Chondrocyte (in vitro differentiated cells): ENCODE measurements around the gene CNTNAP1. TPM values are rescaled to one million over a fixed set of nuclear protein-coding genes. Genes with fewer than 3 reads are reported as not detected.

Experiments used
- DNase-seq: peaks from one replicate; pipeline ENCODE4 v3.0.0; 2021; ENCODE audit warnings: mixed read lengths, low spot score
- H3K27ac Mint-ChIP-seq: one replicate; pipeline ENCODE4 v1.8.0; 2021; ENCODE audit warnings: mild to moderate bottlenecking, moderate library complexity, mixed read lengths; ENCODE audit not compliant: unreplicated experiment
- H3K27me3 Mint-ChIP-seq: 2 replicates; pipeline ENCODE4 v1.8.0; 2021; ENCODE audit warnings: low read depth, mixed read lengths
- H3K36me3 Mint-ChIP-seq: 2 replicates; pipeline ENCODE4 v1.8.0; 2021; ENCODE audit warnings: low read depth, mixed read lengths
- H3K4me1 Mint-ChIP-seq: 2 replicates; pipeline ENCODE4 v1.8.0; 2021; ENCODE audit warnings: low read depth, mild to moderate bottlenecking, mixed read lengths
- H3K4me3 Mint-ChIP-seq: one replicate; pipeline ENCODE4 v1.8.0; 2021; ENCODE audit warnings: mild to moderate bottlenecking, moderate library complexity, mixed read lengths; ENCODE audit not compliant: unreplicated experiment
- H3K9me3 Mint-ChIP-seq: 2 replicates; pipeline ENCODE4 v1.8.0; 2021; ENCODE audit warnings: low read depth, mixed read lengths
- microRNA-seq: library from miRNA; unstranded; fragments of <30 nt; microRNA quantifications from one replicate; pipeline ENCODE4 v1.2.0, GENCODE V29; 2020; ENCODE audit warnings: borderline number of aligned reads
- total RNA-seq: library from RNA; stranded (reverse); gene quantifications from 3 replicates; pipeline ENCODE4 v1.2.1, GENCODE V29; 2021
- TF ChIP-seq, protein P1 (sequence below): fragments of 200-600 bp; sonication (generic); IDR thresholded peaks from 2 replicates; pipeline ENCODE4 v1.5.0; 2021; ENCODE audit warnings: antibody characterized with exemption, mild to moderate bottlenecking, moderate library complexity

Gene CNTNAP1
- total RNA-seq, 1 donor from 2014 or later, result 43.6 TPM

DNA sequence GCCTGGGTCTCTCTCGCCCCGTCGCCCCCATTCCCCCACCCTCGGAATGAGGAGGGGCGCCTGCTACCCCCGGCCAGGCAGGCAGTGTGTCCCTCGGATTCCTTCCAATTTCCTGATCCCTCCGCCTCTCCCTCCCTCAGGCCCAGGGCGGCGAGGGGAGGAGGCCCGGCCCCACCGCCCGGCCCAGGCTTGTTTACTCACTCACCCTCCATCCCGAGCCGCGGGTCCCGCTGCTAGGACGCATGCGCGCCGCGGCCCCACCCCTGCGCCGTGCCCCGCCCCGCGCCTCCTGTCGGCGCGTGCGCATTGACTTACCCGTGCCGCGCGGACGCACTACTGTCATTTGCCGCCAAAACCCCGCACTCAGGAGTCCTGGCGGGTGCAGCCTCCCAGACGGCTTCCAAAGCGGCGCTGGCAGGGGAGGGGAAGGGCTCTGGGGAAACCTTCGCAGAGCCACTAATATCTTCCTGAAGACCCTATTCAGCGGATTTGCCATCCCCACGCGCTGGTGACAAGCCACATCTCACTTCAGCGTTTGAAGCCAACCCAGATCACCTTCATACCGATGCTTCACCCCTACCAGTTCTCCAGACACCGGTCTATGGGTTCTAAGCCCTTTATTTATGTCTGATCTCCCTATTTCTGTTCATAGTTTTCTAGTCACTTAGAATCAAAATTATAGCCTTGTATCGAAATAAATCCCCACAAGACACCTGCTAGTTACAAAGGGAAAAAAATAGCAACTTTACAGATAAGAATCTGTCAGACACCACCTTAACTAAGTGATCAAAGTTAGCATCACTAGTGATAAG lies 62.7 kb downstream of the CNTNAP1 start, which contains the start of gene EZH1:
Gene EZH1, minus strand, starts transcription at position 235 of the 812 bp plus-strand sequence. CDS start 16,099 bp downstream, outside the sequence.
- H3K4me1 Mint-ChIP-seq, result peaks cover 12% of the 10 kb centered on the region
- peak; percentile 92 for DNase-seq
- TF ChIP-seq, protein P1, sequence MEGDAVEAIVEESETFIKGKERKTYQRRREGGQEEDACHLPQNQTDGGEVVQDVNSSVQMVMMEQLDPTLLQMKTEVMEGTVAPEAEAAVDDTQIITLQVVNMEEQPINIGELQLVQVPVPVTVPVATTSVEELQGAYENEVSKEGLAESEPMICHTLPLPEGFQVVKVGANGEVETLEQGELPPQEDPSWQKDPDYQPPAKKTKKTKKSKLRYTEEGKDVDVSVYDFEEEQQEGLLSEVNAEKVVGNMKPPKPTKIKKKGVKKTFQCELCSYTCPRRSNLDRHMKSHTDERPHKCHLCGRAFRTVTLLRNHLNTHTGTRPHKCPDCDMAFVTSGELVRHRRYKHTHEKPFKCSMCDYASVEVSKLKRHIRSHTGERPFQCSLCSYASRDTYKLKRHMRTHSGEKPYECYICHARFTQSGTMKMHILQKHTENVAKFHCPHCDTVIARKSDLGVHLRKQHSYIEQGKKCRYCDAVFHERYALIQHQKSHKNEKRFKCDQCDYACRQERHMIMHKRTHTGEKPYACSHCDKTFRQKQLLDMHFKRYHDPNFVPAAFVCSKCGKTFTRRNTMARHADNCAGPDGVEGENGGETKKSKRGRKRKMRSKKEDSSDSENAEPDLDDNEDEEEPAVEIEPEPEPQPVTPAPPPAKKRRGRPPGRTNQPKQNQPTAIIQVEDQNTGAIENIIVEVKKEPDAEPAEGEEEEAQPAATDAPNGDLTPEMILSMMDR, result no peak
- peak within 1 kb of the TSS; percentile 94 for H3K27ac Mint-ChIP-seq
- no peaks in the 10 kb centered on the region for H3K9me3 Mint-ChIP-seq
- H3K4me3 Mint-ChIP-seq, result peak within 1 kb of the TSS; percentile 92
- no peaks in the 10 kb centered on the region for H3K27me3 Mint-ChIP-seq
- no peaks in the 10 kb centered on the region for H3K36me3 Mint-ChIP-seq

DNA sequence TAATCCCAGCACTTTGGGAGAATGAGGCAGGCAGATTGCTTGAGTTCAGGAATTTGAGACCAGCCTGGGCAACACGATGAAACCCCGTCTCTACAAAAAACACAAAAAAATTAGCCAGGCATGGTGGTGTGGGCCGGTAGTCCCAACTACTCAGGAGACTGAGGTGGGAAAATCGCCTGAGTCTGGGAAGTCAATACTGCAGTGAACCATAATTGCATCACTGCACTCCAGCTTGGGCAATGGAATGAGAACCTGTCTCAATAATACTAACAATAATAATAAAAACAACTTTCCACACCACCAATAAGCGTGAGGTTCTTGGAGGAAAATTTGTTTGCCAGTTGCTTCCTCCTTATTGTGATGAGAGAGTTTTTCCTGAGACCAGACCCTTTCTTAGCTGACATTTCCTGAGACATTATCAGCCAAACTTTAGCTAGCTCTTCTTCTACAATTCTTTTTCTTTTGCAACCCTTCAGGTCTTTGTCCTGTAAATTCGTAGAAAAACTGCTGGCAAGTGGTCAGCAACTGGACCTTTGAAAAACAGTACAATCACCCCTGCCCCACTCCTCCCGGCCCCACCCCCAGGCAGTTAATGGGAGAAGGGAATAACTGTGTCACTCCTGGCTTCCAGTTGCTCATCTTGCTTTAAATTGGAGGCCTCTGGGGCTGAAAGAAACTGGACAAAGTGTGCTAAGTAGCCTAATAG lies 66.0 kb downstream of the CNTNAP1 start:
- no peak overlapping the region for H3K4me3 Mint-ChIP-seq
- no peaks in the 10 kb centered on the region for H3K9me3 Mint-ChIP-seq
- no peak overlapping the region for H3K27ac Mint-ChIP-seq
- TF ChIP-seq, protein P1, result no peak
- peaks cover 8% of the 10 kb centered on the region for H3K27me3 Mint-ChIP-seq
- peaks cover 12% of the 10 kb centered on the region for H3K4me1 Mint-ChIP-seq
- DNase-seq, result peak; percentile 3
- no peaks in the 10 kb centered on the region for H3K36me3 Mint-ChIP-seq

DNA sequence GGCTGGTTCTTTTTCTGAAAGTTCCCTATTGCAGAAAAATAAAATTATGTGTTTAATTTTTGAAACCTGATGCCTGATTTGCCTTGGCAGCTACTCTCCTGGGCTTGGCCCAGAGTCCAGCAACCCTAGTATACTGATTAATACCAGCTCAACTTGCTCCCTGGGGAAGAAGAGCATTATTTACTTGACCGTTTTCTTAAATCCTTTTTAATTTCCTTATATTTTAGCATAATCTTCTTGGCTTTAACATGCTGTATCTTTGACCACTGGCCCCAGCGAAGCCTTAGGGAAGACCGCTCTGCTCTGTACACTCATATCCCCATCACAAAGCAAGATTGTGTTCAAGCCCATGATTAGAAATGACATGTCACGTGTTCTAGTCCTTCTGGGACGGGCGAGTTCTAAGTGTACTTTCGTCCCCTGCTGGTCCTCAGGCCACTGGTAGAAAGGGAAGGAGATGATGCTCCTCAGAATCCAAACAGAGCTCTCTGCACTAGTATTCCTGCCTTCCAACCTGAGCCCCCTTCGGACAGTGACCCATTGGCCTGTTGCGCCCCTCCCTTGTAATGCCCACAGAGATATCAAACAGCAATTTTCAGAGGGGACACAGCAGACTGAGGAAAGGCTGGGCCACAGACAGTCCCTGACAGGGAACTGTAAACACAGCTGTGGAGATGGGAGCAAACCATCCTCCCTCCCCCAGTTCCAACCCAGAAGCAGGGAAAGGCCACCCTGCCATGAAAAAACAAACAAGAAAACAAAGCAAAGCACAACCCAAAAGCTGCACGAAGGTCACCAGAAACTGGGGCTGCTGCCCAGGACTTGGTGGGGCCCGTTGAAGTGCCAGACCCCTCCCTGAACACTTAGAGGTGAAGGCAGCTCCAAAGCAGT lies 66.8 kb downstream of the CNTNAP1 start:
- H3K4me1 Mint-ChIP-seq, result peaks cover 6% of the 10 kb centered on the region
- no peak overlapping the region for H3K4me3 Mint-ChIP-seq
- DNase-seq, result peak; percentile 5
- H3K27me3 Mint-ChIP-seq, result peaks cover 8% of the 10 kb centered on the region
- no peak overlapping the region for H3K27ac Mint-ChIP-seq
- TF ChIP-seq, protein P1, result no peak
- H3K36me3 Mint-ChIP-seq, result no peaks in the 10 kb centered on the region
- H3K9me3 Mint-ChIP-seq, result no peaks in the 10 kb centered on the region

Small RNAs within 50 kb of the gene (microRNA-seq; reads per million reads assigned to microRNA genes)
- gene MIR6780A, result 2.2 reads per million

Other genes with a start within 250 kb of the CNTNAP1 start
- gene ATP6V0A1, start 223.7 kb upstream of the CNTNAP1 start, total RNA-seq, result 49.9 to 63.4 TPM (median 61.3 TPM) in 3 replicates
- gene NAGLU, start 146.3 kb upstream of the CNTNAP1 start, total RNA-seq, result 64.5 to 68.7 TPM (median 66.4 TPM) in 3 replicates
- gene HSD17B1, start 129.6 kb upstream of the CNTNAP1 start, total RNA-seq, result 1.4 to 2.6 TPM (median 1.4 TPM) in 3 replicates
- 31.2 to 57.3 TPM (median 37.1 TPM) in 3 replicates for gene COASY, start 120.4 kb upstream of the CNTNAP1 start, total RNA-seq
- gene MLX, start 115.4 kb upstream of the CNTNAP1 start, total RNA-seq, result 30.1 to 37.0 TPM (median 30.3 TPM) in 3 replicates
- 4.9 to 13.0 TPM (median 6.1 TPM) in 3 replicates for gene PSMC3IP, start 104.8 kb upstream of the CNTNAP1 start, total RNA-seq
- 50.4 to 62.9 TPM (median 61.8 TPM) in 3 replicates for gene RETREG3, start 73.2 kb upstream of the CNTNAP1 start, total RNA-seq
- 41.1 to 70.4 TPM (median 41.6 TPM) in 3 replicates for gene TUBG1, start 72.8 kb upstream of the CNTNAP1 start, total RNA-seq
- 26.2 to 36.5 TPM (median 29.2 TPM) in 3 replicates for gene TUBG2, start 23.2 kb upstream of the CNTNAP1 start, total RNA-seq
- 23.7 to 41.5 TPM (median 38.7 TPM) in 3 replicates for gene PLEKHH3, start 5.5 kb upstream of the CNTNAP1 start, total RNA-seq
- 1.2 to 1.8 TPM (median 1.6 TPM) in 3 replicates for gene CCR10, start 688 bp upstream of the CNTNAP1 start, total RNA-seq
- 22.2 to 25.6 TPM (median 22.4 TPM) in 3 replicates for gene EZH1, start 62.5 kb downstream of the CNTNAP1 start, total RNA-seq
- gene RAMP2, start 78.7 kb downstream of the CNTNAP1 start, total RNA-seq, result 0.63 to 4.9 TPM (median 3.9 TPM) in 3 replicates
- 52.5 to 63.9 TPM (median 55.1 TPM) in 3 replicates for gene VPS25, start 90.9 kb downstream of the CNTNAP1 start, total RNA-seq
- 0.26 to 0.32 TPM in 2 of 3 replicates, not detected in the other for gene WNK4, start 98.1 kb downstream of the CNTNAP1 start, total RNA-seq
- 38.7 to 49.1 TPM (median 39.5 TPM) in 3 replicates for gene COA3, start 116.2 kb downstream of the CNTNAP1 start, total RNA-seq
- gene CNTD1, start 116.3 kb downstream of the CNTNAP1 start, total RNA-seq, result 0.60 TPM in 1 of 3 replicates, not detected in the others
- gene BECN1, start 141.8 kb downstream of the CNTNAP1 start, total RNA-seq, result 55.3 to 71.6 TPM (median 60.5 TPM) in 3 replicates
- 99.7 to 117 TPM (median 111 TPM) in 3 replicates for gene PSME3, start 150.9 kb downstream of the CNTNAP1 start, total RNA-seq
- gene AOC2, start 162.0 kb downstream of the CNTNAP1 start, total RNA-seq, result 1.4 to 2.2 TPM (median 1.4 TPM) in 3 replicates
- 0.53 to 17.4 TPM (median 15.5 TPM) in 3 replicates for gene AOC3, start 168.7 kb downstream of the CNTNAP1 start, total RNA-seq
- gene G6PC1, start 218.3 kb downstream of the CNTNAP1 start, total RNA-seq, result not detected in 3 replicates